Glutamatergic neuron (in vitro differentiated cells): ENCODE measurements around the gene CASP4. TPM values are rescaled to one million over a fixed set of nuclear protein-coding genes. Genes with fewer than 3 reads are reported as not detected.

ENCODE experiments used
- total RNA-seq: library from RNA; stranded (reverse); fragmentation: NEBNext Ultra II Directional; extraction: Animal tissue kit (Norgen Biotek cat#: 25700); gene quantifications from one replicate; pipeline ENCODE4 v1.2.1, GENCODE V29; 2021; ENCODE audit not compliant: unreplicated experiment

The CASP4 gene
- total RNA-seq, 1 donor from 2014 or later, result not detected

Other genes starting within 250 kb of the CASP4 start
- gene CASP12, start 70.1 kb downstream of the CASP4 start, total RNA-seq, result not detected
- not detected for gene CASP5, start 54.6 kb upstream of the CASP4 start, total RNA-seq
- not detected for gene CASP1, start 66.6 kb upstream of the CASP4 start, total RNA-seq
- not detected for gene CARD16, start 76.8 kb upstream of the CASP4 start, total RNA-seq
- gene CARD18, start 171.2 kb upstream of the CASP4 start, total RNA-seq, result not detected